Measurements from ENCODE around the gene FBXO24. TPM values are rescaled to one million over a fixed set of nuclear protein-coding genes. Genes with fewer than 3 reads are reported as not detected.

Gene FBXO24
- total RNA-seq, 6 donors from 2014 or later = 0.63 to 4.2 (median 0.77) TPM; not detected in 3

DNA sequence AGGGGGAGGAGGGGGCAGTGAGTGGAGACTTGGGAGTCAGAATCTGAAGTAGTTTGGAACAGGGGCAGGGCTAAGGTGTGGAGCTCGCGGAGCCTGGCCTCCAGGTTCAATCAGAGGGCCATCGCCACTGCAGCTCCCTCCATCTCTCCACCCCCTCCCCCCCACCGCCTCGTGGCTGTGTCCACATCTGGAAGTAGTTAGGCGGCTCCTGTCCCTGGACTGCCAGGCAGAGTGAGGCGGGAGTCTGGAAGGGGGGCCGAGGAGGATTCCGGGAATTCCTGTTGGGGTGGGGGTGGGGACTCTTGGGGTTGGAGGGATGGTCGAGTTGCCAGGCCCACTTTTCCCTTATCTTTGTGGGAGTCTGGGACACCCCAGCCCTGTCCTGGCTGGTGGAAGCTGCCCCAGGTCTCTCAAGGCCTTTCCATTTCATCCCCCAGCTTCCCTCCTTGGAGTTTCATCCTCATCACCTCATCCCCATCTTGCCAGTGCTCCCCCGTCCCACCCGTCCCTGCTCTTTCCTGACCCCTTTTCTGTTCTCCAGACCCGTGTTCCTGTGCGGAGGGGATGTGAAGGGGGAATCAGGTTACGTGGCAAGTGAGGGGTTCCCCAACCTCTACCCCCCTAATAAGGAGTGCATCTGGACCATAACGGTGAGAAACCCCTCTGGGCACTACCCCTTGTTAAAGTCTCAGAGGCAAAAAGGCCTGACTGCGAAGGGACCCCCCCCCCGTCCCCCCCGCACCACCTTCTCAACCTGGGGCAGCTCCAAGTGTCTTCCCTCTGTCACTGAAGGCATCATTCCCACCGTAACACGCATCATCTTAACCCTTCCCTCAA, 17.0 kb downstream of the FBXO24 start:
- WGBS, 2 donors = 48 to 59% methylated on average over 18 to 21 of the region's 21 CpGs
- ATAC-seq (ENCODE audit: low FRiP score in 2 of 2) (peak; percentile 32 to 80), DNase-seq (peak in 1 of 2 donors; percentile 49)
- Histone ChIP-seq H3K27ac (peak overlapping the region; percentile 59 to 88 (median 76)), H3K36me3 (no peaks in the 10 kb centered on the region), H3K9me3 (no peaks in the 10 kb centered on the region), H3K27me3 (no peaks in the 10 kb centered on the region), H3K4me1 (peaks cover 15 to 42% (median 29%) of the 10 kb centered on the region in 4 donors), H3K4me3 (peak overlapping the region in 3 of 4 donors; percentile 71 to 89 (median 79))
- no peak for TF ChIP-seq POLR2A (IDR thresholded peaks at IDR 0.05)
- peak in 1 of 2 donors; percentile 41 for TF ChIP-seq POLR2AphosphoS5 (IDR thresholded peaks at IDR 0.05)

DNA sequence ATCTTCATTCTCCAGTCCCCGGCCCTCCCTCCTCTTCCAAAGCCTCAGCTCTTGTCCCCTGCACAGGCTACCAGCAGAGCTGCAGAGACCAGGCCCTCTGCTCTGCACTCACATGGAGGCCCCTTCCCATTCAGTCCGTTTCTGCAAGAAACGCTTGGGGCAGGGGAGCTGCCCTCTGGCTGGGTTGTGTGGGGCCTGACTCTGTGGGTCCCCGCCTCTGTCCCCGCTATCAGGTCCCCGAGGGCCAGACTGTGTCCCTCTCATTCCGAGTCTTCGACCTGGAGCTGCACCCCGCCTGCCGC, 17.5 kb downstream of the FBXO24 start:
- TF ChIP-seq POLR2AphosphoS5 (IDR thresholded peaks at IDR 0.05) (no peak), POLR2A (IDR thresholded peaks at IDR 0.05) (no peak), EP300 (IDR thresholded peaks at IDR 0.05) (no peak)
- TF ChIP-seq, protein P1, sequence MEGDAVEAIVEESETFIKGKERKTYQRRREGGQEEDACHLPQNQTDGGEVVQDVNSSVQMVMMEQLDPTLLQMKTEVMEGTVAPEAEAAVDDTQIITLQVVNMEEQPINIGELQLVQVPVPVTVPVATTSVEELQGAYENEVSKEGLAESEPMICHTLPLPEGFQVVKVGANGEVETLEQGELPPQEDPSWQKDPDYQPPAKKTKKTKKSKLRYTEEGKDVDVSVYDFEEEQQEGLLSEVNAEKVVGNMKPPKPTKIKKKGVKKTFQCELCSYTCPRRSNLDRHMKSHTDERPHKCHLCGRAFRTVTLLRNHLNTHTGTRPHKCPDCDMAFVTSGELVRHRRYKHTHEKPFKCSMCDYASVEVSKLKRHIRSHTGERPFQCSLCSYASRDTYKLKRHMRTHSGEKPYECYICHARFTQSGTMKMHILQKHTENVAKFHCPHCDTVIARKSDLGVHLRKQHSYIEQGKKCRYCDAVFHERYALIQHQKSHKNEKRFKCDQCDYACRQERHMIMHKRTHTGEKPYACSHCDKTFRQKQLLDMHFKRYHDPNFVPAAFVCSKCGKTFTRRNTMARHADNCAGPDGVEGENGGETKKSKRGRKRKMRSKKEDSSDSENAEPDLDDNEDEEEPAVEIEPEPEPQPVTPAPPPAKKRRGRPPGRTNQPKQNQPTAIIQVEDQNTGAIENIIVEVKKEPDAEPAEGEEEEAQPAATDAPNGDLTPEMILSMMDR (IDR thresholded peaks at IDR 0.05) = no peak
- Histone ChIP-seq H3K9me3 (no peaks in the 10 kb centered on the region), H3K4me3 (peak overlapping the region; percentile 70 to 89 (median 75)), H3K4me1 (peaks cover 15 to 42% (median 29%) of the 10 kb centered on the region in 4 donors), H3K27ac (peak overlapping the region; percentile 59 to 88 (median 76)), H3K36me3 (no peaks in the 10 kb centered on the region), H3K27me3 (no peaks in the 10 kb centered on the region)
- 12 to 24% methylated on average over 3 to 10 of the region's 10 CpGs for WGBS, 2 donors
- ATAC-seq (ENCODE audit: low FRiP score in 2 of 2) = no peak
- no peak for DNase-seq

GRCh38 chr7:100604028-100604975, 18.2 kb downstream of the FBXO24 start:
- 0% methylated on average over 16 to 50 of the region's 70 CpGs for whole genome bisulfite sequencing, 2 donors
- peak in 1 of 4 donors; percentile 67 for TF ChIP-seq POLR2A (IDR thresholded peaks at IDR 0.05)
- TF ChIP-seq EP300 (IDR thresholded peaks at IDR 0.05) = no peak
- TF ChIP-seq POLR2AphosphoS5 (IDR thresholded peaks at IDR 0.05) = peak in 1 of 2 donors; percentile 73
- TF ChIP-seq, protein P1 (IDR thresholded peaks at IDR 0.05) = peak in 5 of 6 experiments; percentile 53 to 66 (median 62)
- peak overlapping the region; percentile 59 to 88 (median 76) for H3K27ac ChIP-seq
- H3K27me3 ChIP-seq = no peaks in the 10 kb centered on the region
- H3K9me3 ChIP-seq = no peaks in the 10 kb centered on the region
- no peaks in the 10 kb centered on the region for H3K36me3 ChIP-seq
- peak; percentile 83 to 88 for ATAC-seq (ENCODE audit: low FRiP score in 2 of 2)
- peaks cover 15 to 42% (median 29%) of the 10 kb centered on the region in 4 donors for H3K4me1 ChIP-seq
- peak overlapping the region; percentile 70 to 89 (median 75) for H3K4me3 ChIP-seq
- peak; percentile 80 to 95 for DNase-seq

- TF ChIP-seq POLR2A (IDR thresholded peaks at IDR 0.05) (no peak), POLR2AphosphoS5 (IDR thresholded peaks at IDR 0.05) (no peak), EP300 (IDR thresholded peaks at IDR 0.05) (no peak)
- TF ChIP-seq, protein P1 (IDR thresholded peaks at IDR 0.05) = no peak
Observed at GRCh38 chr7:100604976-100605911, 19.1 kb downstream of the FBXO24 start.

More at GRCh38 chr7:100604976-100605911, 19.1 kb downstream of the FBXO24 start:
- Histone ChIP-seq H3K9me3 (no peaks in the 10 kb centered on the region), H3K36me3 (no peaks in the 10 kb centered on the region), H3K27me3 (no peaks in the 10 kb centered on the region), H3K27ac (peak overlapping the region; percentile 59 to 88 (median 76)), H3K4me1 (peaks cover 15 to 42% (median 29%) of the 10 kb centered on the region in 4 donors), H3K4me3 (peak overlapping the region in 3 of 4 donors; percentile 71 to 89 (median 79))
- DNase-seq (peak; percentile 62 to 89), ATAC-seq (ENCODE audit: low FRiP score in 2 of 2) (peak; percentile 12 to 42)
- whole genome bisulfite sequencing, 2 donors = 10 to 17% methylated on average over 30 to 51 of the region's 68 CpGs

All from upper lobe of left lung (tissue), 6 donors.